IMR-90 (cell line): ENCODE measurements around the gene DNAH9. TPM values are rescaled to one million over a fixed set of nuclear protein-coding genes. Genes with fewer than 3 reads are reported as not detected.

Experiments used
- ATAC-seq: fragments of 200-7000 bp; cut with Tn5 transposase; 2 replicates; pipeline ENCODE4 v1.9.1; 2020; ENCODE audit warnings: low read depth, mild to moderate bottlenecking, moderate library complexity
- BruUV-seq: library from RNA; stranded (reverse); fragments of 400-500 nt; replicated peaks from 2 replicates; lab custom pipeline; 2021; lab: Mats Ljungman, UMichigan
- CTCF ChIA-PET: fragments of 300-600 bp; formaldehyde crosslinking; extraction: SDS; loops from one replicate; lab custom pipeline; 2021; ENCODE audit warnings: antibody characterized with exemption; lab: Yijun Ruan, JAX
- POLR2A ChIA-PET: fragments of 300-600 bp; sonication (Branson Sonifier 250); formaldehyde crosslinking; loops from one replicate; lab custom pipeline; 2022; ENCODE audit warnings: antibody characterized with exemption; ENCODE audit not compliant: unreplicated experiment; lab: Charles Lee
- DNase-seq: peaks from one replicate; pipeline ENCODE4 v3.0.0; 2013
- H2AFZ ChIP-seq: replicated peaks from 2 replicates; pipeline ENCODE3; 2013; ENCODE audit warnings: low read length, mild to moderate bottlenecking; ENCODE audit not compliant: poor library complexity
- H2AK5ac ChIP-seq: 2 replicates; pipeline ENCODE4 v1.6.1; 2013; ENCODE audit warnings: low read depth, low read length, inconsistent platforms
- H2AK9ac ChIP-seq: replicated peaks from 2 replicates; pipeline ENCODE3; 2013; ENCODE audit warnings: mild to moderate bottlenecking, low read depth, low read length, moderate library complexity; ENCODE audit not compliant: poor library complexity
- H2BK120ac ChIP-seq: 2 replicates; pipeline ENCODE4 v1.6.1; 2013; ENCODE audit warnings: low read depth, low read length, inconsistent platforms
- H2BK15ac ChIP-seq: 3 replicates; pipeline ENCODE4 v1.6.1; 2013; ENCODE audit warnings: low read depth, low read length, inconsistent platforms
- H2BK20ac ChIP-seq: 2 replicates; pipeline ENCODE4 v1.6.1; 2013; ENCODE audit warnings: low read depth, mild to moderate bottlenecking, inconsistent platforms, low read length, moderate library complexity
- H2BK5ac ChIP-seq: 2 replicates; pipeline ENCODE4 v1.6.1; 2013; ENCODE audit warnings: mild to moderate bottlenecking, low read depth, low read length, inconsistent platforms; ENCODE audit not compliant: poor library complexity, severe bottlenecking
- H3K14ac ChIP-seq: replicated peaks from 2 replicates; pipeline ENCODE4 v1.6.1; 2013; ENCODE audit warnings: low read depth, low read length, inconsistent platforms
- H3K18ac ChIP-seq: 2 replicates; pipeline ENCODE4 v1.6.1; 2013; ENCODE audit warnings: low read depth, low read length, control low read depth
- H3K23ac ChIP-seq: 2 replicates; pipeline ENCODE4 v1.6.1; 2013; ENCODE audit warnings: low read depth, low read length, inconsistent platforms
- H3K27ac ChIP-seq: 2 replicates; pipeline ENCODE4 v1.5.1; 2013; ENCODE audit warnings: mild to moderate bottlenecking, control low read depth, low read length; ENCODE audit not compliant: insufficient read depth
- H3K27me3 ChIP-seq: 2 replicates; pipeline ENCODE4 v1.6.1; 2013; ENCODE audit warnings: low read length; ENCODE audit not compliant: control insufficient read depth, insufficient read depth
- H3K36me3 ChIP-seq: 2 replicates; pipeline ENCODE4 v1.6.1; 2013; ENCODE audit warnings: low read length, mixed read lengths; ENCODE audit not compliant: control insufficient read depth, insufficient read depth
- H3K4ac ChIP-seq: 2 replicates; pipeline ENCODE4 v1.6.1; 2013; ENCODE audit warnings: low read depth, low read length, inconsistent platforms
- H3K4me1 ChIP-seq: 2 replicates; pipeline ENCODE4 v1.6.1; 2013; ENCODE audit warnings: low read length, mixed read lengths; ENCODE audit not compliant: control insufficient read depth, insufficient read depth
- H3K4me2 ChIP-seq: 2 replicates; pipeline ENCODE4 v1.6.1; 2013; ENCODE audit warnings: low read depth, mild to moderate bottlenecking, control low read depth, low read length, moderate library complexity
- H3K4me3 ChIP-seq: 2 replicates; pipeline ENCODE4 v1.5.1; 2013; ENCODE audit warnings: low read depth, mild to moderate bottlenecking, control low read depth, low read length, moderate library complexity; ENCODE audit not compliant: insufficient read depth
- H3K56ac ChIP-seq: 2 replicates; pipeline ENCODE4 v1.6.1; 2013; ENCODE audit warnings: low read length, inconsistent platforms; ENCODE audit not compliant: insufficient read depth; ENCODE audit errors: extremely low read depth
- H3K79me1 ChIP-seq, 2 experiments: 2 replicates each; pipeline ENCODE4 v1.6.1; 2013; ENCODE audit warnings: low read length in 2 of 2, inconsistent platforms in 1 of 2, low read depth in 1 of 2
- H3K9ac ChIP-seq: 2 replicates; pipeline ENCODE4 v1.6.1; 2013; ENCODE audit warnings: low read depth, low read length, control low read depth
- H3K9me1 ChIP-seq: 2 replicates; pipeline ENCODE4 v1.6.1; 2013; ENCODE audit warnings: low read length, inconsistent platforms; ENCODE audit not compliant: insufficient read depth
- H3K9me3 ChIP-seq: 2 replicates; pipeline ENCODE4 v1.6.1; 2013; ENCODE audit warnings: low read length; ENCODE audit not compliant: control insufficient read depth, insufficient read depth
- H4K20me1 ChIP-seq: 2 replicates; pipeline ENCODE4 v1.6.1; 2013; ENCODE audit warnings: low read length, inconsistent platforms; ENCODE audit not compliant: insufficient read depth
- H4K5ac ChIP-seq: 2 replicates; pipeline ENCODE4 v1.6.1; 2013; ENCODE audit warnings: mild to moderate bottlenecking, low read depth, low read length, control low read depth
- H4K8ac ChIP-seq, 2 experiments: 2 replicates each; pipeline ENCODE4 v1.6.1; 2013; ENCODE audit warnings: low read depth in 2 of 2, low read length in 2 of 2, control low read depth in 1 of 2, inconsistent platforms in 1 of 2
- H4K91ac ChIP-seq: 2 replicates; pipeline ENCODE4 v1.6.1; 2013; ENCODE audit warnings: low read depth, low read length, inconsistent platforms; ENCODE audit not compliant: insufficient read depth
- FOS ChIP-seq: fragments of 150-350 bp; IDR thresholded peaks from 2 replicates; pipeline ENCODE4 v1.6.1; 2016; ENCODE audit warnings: low read depth, low read length
- MXI1 ChIP-seq: IDR thresholded peaks from 2 replicates; pipeline ENCODE4 v1.6.1; 2012; ENCODE audit warnings: low read depth, mild to moderate bottlenecking, low read length, moderate library complexity, borderline replicate concordance
- POLR2A ChIP-seq: IDR thresholded peaks from 2 replicates; pipeline ENCODE4 v1.6.1; 2012; ENCODE audit warnings: mild to moderate bottlenecking, low read depth, low read length
- WGBS, 2 experiments: methylation state at CpG; one replicate each; pipeline versions ENCODE4 v1.1.5 to v1.1.7; 2013; ENCODE audit warnings: missing lambda C conversion rate in 2 of 2; ENCODE audit not compliant: insufficient read length in 1 of 2; ENCODE audit errors: extremely low coverage in 2 of 2; 5-methylcytosine and 5-hydroxymethylcytosine counted together
- dilution Hi-C: fragments of 300-500 bp; cut with HindIII; formaldehyde crosslinking; loops from one replicate; pipeline ENCODE4 v1.14.3; 2018; ENCODE audit warnings: low sequenced_read_pairs; ENCODE audit not compliant: unreplicated experiment
- in situ Hi-C: fragments of 300-500 bp; cut with MboI; formaldehyde crosslinking; loops from 3 replicates; pipeline ENCODE4 v1.14.3; 2019; ENCODE audit warnings: low sequenced_read_pairs, inconsistent platforms, mixed read lengths
- intact Hi-C: fragments of 100-400 bp; cut with micrococcal nuclease; formaldehyde crosslinking; loops from 2 replicates; pipeline ENCODE4 v1.10.0; 2022
- polyA plus RNA-seq, 3 experiments: library from polyadenylated mRNA; depleted of rRNA; stranded (reverse); fragments of >200 nt; gene quantifications; 2 replicates each; pipeline ENCODE4 v1.2.3, GENCODE V29; 2012; ENCODE audit warnings: low replicate concordance in 1 of 3
- total RNA-seq: library from RNA; depleted of rRNA; stranded (reverse); fragments of >200 nt; gene quantifications from 2 replicates; pipeline ENCODE4 v1.2.3, GENCODE V29; 2012

The DNAH9 gene
- total and polyA plus RNA-seq, 2 of the 4 experiments (the other 2 are of a cell fraction), result not detected

DNA sequence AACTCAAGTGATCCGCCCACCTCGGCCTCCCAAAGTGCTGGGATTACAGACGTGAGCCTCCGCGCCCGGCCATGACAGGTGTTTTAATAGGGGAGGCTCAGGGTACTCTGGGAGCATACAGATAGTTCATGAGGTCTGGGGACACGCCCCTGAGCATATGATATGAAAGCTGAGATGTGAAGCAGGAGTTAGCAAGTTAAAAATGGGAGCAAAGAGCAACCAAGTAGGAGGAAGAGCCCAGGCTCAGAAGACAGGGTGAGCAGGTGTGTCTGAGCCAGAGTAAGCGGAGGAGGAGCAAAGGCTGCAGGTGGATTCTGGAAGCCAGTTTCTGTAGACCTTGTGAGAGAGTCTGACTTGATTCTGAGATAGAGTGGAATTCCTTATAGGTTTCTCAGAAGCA is 103.6 kb downstream of the DNAH9 start:
- ATAC-seq (no peak), DNase-seq (no peak)
- Histone ChIP-seq H3K36me3 (no peaks in the 10 kb centered on the region), H2AK5ac (no peak overlapping the region), H2BK15ac (no peak overlapping the region), H3K56ac (no peak overlapping the region), H2BK20ac (no peak overlapping the region), H3K27me3 (no peaks in the 10 kb centered on the region), H4K5ac (no peak overlapping the region), H3K4me1 (no peaks in the 10 kb centered on the region), H3K4ac (no peak overlapping the region), H4K8ac (no peak overlapping the region), H3K9me1 (no peaks in the 10 kb centered on the region), H3K27ac (no peak overlapping the region), H2BK5ac (no peak overlapping the region), H2BK120ac (no peak overlapping the region), H4K91ac (no peak overlapping the region), H3K14ac (no peak overlapping the region), H3K79me1 (no peaks in the 10 kb centered on the region), H3K23ac (no peak overlapping the region), H3K9ac (no peak overlapping the region), H2AK9ac (no peak overlapping the region), H3K4me2 (no peak overlapping the region), H4K20me1 (no peaks in the 10 kb centered on the region), H2AFZ (no peak overlapping the region), H3K4me3 (no peak overlapping the region), H3K9me3 (peaks cover 29% of the 10 kb centered on the region), H3K18ac (no peak overlapping the region)
- dilution Hi-C loops, result no loop called here
- no TSS peak for BruUV-seq
- 0% methylated on average over 1 of the region's 8 CpGs; no CpG with 5 or more reads in 1 of the 2 experiments for WGBS, 2 experiments
- CTCF ChIA-PET, result no interaction called here
- POLR2A ChIA-PET, result no interaction called here
- intact Hi-C loops, result no loop called here
- in situ Hi-C loops, result no loop called here
- no peak for TF ChIP-seq POLR2A
- TF ChIP-seq MXI1, result no peak
- TF ChIP-seq FOS, result no peak
